Coronary artery (tissue), 2 donors: Measurements from ENCODE around the gene PRSS33.
A peak's percentile ranks its signal among the peaks of the same experiment; 100 is the strongest.

Source experiments
- DNase-seq: peaks from one replicate; pipeline ENCODE4 v3.0.0-alpha.2; 2017; ENCODE audit warnings: low spot score
- H3K27ac ChIP-seq, 2 donors: fragments of 200-600 bp; sonication (generic); one replicate each; pipeline ENCODE4 v1.5.1; 2016 to 2019
- H3K4me3 ChIP-seq: fragments of 200-600 bp; sonication (generic); 2 replicates; pipeline ENCODE4 v1.5.1; 2016; ENCODE audit warnings: mild to moderate bottlenecking, moderate library complexity
- CTCF ChIP-seq: fragments of 200-600 bp; sonication (generic); IDR thresholded peaks from one replicate; pipeline ENCODE4 v1.5.1; 2019; ENCODE audit warnings: antibody characterized with exemption

The PRSS33 gene

GRCh38 chr16:2761472-2761871 lies 25.9 kb downstream of the PRSS33 start:
- no peak overlapping the region for H3K27ac ChIP-seq
- no peak overlapping the region for H3K4me3 ChIP-seq
- no peak for TF ChIP-seq CTCF
- DNase-seq, result no peak

- TF ChIP-seq CTCF, result no peak
- Histone ChIP-seq H3K4me3 (no peak overlapping the region), H3K27ac (no peak overlapping the region)
- no peak for DNase-seq
Observed at GRCh38 chr16:2757344-2757743, 30.0 kb downstream of the PRSS33 start.

GRCh38 chr16:2756288-2757015 lies 30.9 kb downstream of the PRSS33 start:
- Histone ChIP-seq H3K27ac (no peak overlapping the region), H3K4me3 (peak overlapping the region; percentile 20)
- DNase-seq, result no peak
- no peak for TF ChIP-seq CTCF

- H3K4me3 ChIP-seq, result peak overlapping the region; percentile 87
Observed at GRCh38 chr16:2755158-2755557, 32.2 kb downstream of the PRSS33 start.

GRCh38 chr16:2753733-2754020 lies 33.7 kb downstream of the PRSS33 start:
- no peak for DNase-seq

More at GRCh38 chr16:2755158-2755557, 32.2 kb downstream of the PRSS33 start:
- DNase-seq, result no peak
- no peak overlapping the region for H3K27ac ChIP-seq
- no peak for TF ChIP-seq CTCF

GRCh38 chr16:2752850-2753732 lies 34.3 kb downstream of the PRSS33 start:
- Histone ChIP-seq H3K4me3 (peak overlapping the region; percentile 87), H3K27ac (peak overlapping the region; percentile 99)
- DNase-seq, result peak; percentile 91
- TF ChIP-seq CTCF, result no peak

More at GRCh38 chr16:2753733-2754020, 33.7 kb downstream of the PRSS33 start:
- no peak for TF ChIP-seq CTCF
- H3K27ac ChIP-seq, result peak overlapping the region; percentile 99
- H3K4me3 ChIP-seq, result peak overlapping the region; percentile 87
